GM13976 (cell line): ENCODE measurements around the gene CNKSR2.

Source experiments
- DNase-seq: peaks from one replicate; pipeline ENCODE4 v3.0.0; 2012; ENCODE audit warnings: low spot score
- CTCF ChIP-seq: IDR thresholded peaks from 2 replicates; pipeline ENCODE4 v1.5.1; 2012; ENCODE audit warnings: borderline replicate concordance, mild to moderate bottlenecking; ENCODE audit not compliant: insufficient read depth; ENCODE audit errors: extremely low read depth, missing control alignments, control extremely low read depth
- in situ Hi-C: fragments of 300-500 bp; cut with MboI; formaldehyde crosslinking; loops from one replicate; pipeline ENCODE4 v1.12.0; 2022; ENCODE audit warnings: low sequenced_read_pairs, mixed read lengths, inconsistent platforms; ENCODE audit not compliant: unreplicated experiment

CNKSR2 gene

GRCh38 chrX:21638311-21638710, 264.1 kb downstream of the CNKSR2 start:
- TF ChIP-seq CTCF = no peak
- in situ Hi-C loops = no loop called here
- DNase-seq = no peak

GRCh38 chrX:21639775-21640174, 265.6 kb downstream of the CNKSR2 start:
- no peak for DNase-seq
- TF ChIP-seq CTCF = no peak
- in situ Hi-C loops = no loop called here

- in situ Hi-C loops = no loop called here
- TF ChIP-seq CTCF = no peak
- DNase-seq = no peak
Measured at GRCh38 chrX:21645431-21645830, 271.2 kb downstream of the CNKSR2 start.

GRCh38 chrX:21645886-21646285, 271.7 kb downstream of the CNKSR2 start:
- no peak for TF ChIP-seq CTCF
- DNase-seq = no peak
- in situ Hi-C loops = no loop called here

- in situ Hi-C loops = no loop called here
- no peak for TF ChIP-seq CTCF
- peak; percentile 7 for DNase-seq
Measured at GRCh38 chrX:21655901-21656586, 281.8 kb downstream of the CNKSR2 start.

- in situ Hi-C loops = no loop called here
- no peak for TF ChIP-seq CTCF
- DNase-seq = no peak
Measured at GRCh38 chrX:21656587-21657317, 282.5 kb downstream of the CNKSR2 start.
